ENCODE measurements around the gene PDZD2.

The PDZD2 gene

GRCh38 chr5:32102254-32102986 lies 463.5 kb downstream of the PDZD2 start:
- FAIRE-seq (no peak), DNase-seq (ENCODE audit: insufficient read length, low spot score) (no peak)
- no peak for TF ChIP-seq CTCF (IDR thresholded peaks at IDR 0.05; ENCODE audit: insufficient read depth, missing control alignments)

- FAIRE-seq (no peak), DNase-seq (ENCODE audit: insufficient read length, low spot score) (no peak)
- TF ChIP-seq CTCF (IDR thresholded peaks at IDR 0.05; ENCODE audit: insufficient read depth, missing control alignments): no peak
Observed at GRCh38 chr5:32103521-32103920, 464.6 kb downstream of the PDZD2 start.

GRCh38 chr5:32107291-32107690 lies 468.4 kb downstream of the PDZD2 start:
- FAIRE-seq (no peak), DNase-seq (ENCODE audit: insufficient read length, low spot score) (no peak)

GRCh38 chr5:32108167-32108566 lies 469.2 kb downstream of the PDZD2 start:
- DNase-seq (ENCODE audit: insufficient read length, low spot score): no peak
- FAIRE-seq: no peak
- no peak for TF ChIP-seq CTCF (IDR thresholded peaks at IDR 0.05; ENCODE audit: insufficient read depth, missing control alignments)

More at GRCh38 chr5:32107291-32107690, 468.4 kb downstream of the PDZD2 start:
- no peak for TF ChIP-seq CTCF (IDR thresholded peaks at IDR 0.05; ENCODE audit: insufficient read depth, missing control alignments)

- DNase-seq (ENCODE audit: insufficient read length, low spot score) (no peak), FAIRE-seq (no peak)
- no peak for TF ChIP-seq CTCF (IDR thresholded peaks at IDR 0.05; ENCODE audit: insufficient read depth, missing control alignments)
Observed at GRCh38 chr5:32109236-32109635, 470.3 kb downstream of the PDZD2 start.

- TF ChIP-seq CTCF (IDR thresholded peaks at IDR 0.05; ENCODE audit: insufficient read depth, missing control alignments): no peak
- FAIRE-seq: no peak
- no peak for DNase-seq (ENCODE audit: insufficient read length, low spot score)
Observed at GRCh38 chr5:32110111-32110696, 471.3 kb downstream of the PDZD2 start.

GRCh38 chr5:32115985-32116384 lies 477.1 kb downstream of the PDZD2 start:
- TF ChIP-seq CTCF (IDR thresholded peaks at IDR 0.05; ENCODE audit: insufficient read depth, missing control alignments): no peak
- FAIRE-seq (no peak), DNase-seq (ENCODE audit: insufficient read length, low spot score) (no peak)

Measured in D721Med (cell line).